ENCODE results near the gene POMP. TPM values are rescaled to one million over a fixed set of nuclear protein-coding genes. Genes with fewer than 3 reads are reported as not detected.
A peak's percentile ranks its signal among the peaks of the same experiment; 100 is the strongest.

POMP gene
- total RNA-seq, 2 donors from 2014 or later, result 10.6 to 39.9 TPM

DNA sequence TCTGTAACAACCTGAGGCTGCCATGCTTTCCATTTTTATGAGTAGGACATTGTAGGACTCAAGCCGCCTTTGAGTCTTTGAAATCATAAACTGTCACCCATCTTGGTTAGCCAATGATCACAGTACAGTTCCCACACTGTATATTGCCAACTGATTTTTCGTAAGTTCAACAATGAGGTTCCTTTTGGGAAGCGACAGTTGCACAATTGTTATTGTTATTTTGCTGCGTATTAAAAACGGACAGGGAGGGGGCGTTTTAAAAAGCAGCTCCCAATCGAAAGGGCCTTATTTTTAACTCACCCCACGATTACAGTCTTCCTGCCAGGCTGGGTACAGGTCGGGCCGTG is 59.2 kb downstream of the POMP start:
- H3K27me3 ChIP-seq, result no peaks in the 10 kb centered on the region
- H3K4me3 ChIP-seq, result peak overlapping the region; percentile 40 to 68
- WGBS, 2 donors, result 5 to 6% methylated on average over 7 to 10 of the region's 10 CpGs
- H3K36me3 ChIP-seq (replicated peaks in 1 of 2; ENCODE audit: insufficient read depth in 1 of 2, low read depth in 2 of 2), result no peaks in the 10 kb centered on the region
- peak overlapping the region; percentile 52 to 90 (median 84) for H3K27ac ChIP-seq
- intact Hi-C loops (cut with DNase I), result no loop called here
- TF ChIP-seq, protein P1, sequence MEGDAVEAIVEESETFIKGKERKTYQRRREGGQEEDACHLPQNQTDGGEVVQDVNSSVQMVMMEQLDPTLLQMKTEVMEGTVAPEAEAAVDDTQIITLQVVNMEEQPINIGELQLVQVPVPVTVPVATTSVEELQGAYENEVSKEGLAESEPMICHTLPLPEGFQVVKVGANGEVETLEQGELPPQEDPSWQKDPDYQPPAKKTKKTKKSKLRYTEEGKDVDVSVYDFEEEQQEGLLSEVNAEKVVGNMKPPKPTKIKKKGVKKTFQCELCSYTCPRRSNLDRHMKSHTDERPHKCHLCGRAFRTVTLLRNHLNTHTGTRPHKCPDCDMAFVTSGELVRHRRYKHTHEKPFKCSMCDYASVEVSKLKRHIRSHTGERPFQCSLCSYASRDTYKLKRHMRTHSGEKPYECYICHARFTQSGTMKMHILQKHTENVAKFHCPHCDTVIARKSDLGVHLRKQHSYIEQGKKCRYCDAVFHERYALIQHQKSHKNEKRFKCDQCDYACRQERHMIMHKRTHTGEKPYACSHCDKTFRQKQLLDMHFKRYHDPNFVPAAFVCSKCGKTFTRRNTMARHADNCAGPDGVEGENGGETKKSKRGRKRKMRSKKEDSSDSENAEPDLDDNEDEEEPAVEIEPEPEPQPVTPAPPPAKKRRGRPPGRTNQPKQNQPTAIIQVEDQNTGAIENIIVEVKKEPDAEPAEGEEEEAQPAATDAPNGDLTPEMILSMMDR (IDR thresholded peaks at IDR 0.05), result no peak
- no peak for TF ChIP-seq POLR2A (IDR thresholded peaks at IDR 0.05)
- peaks cover 18% of the 10 kb centered on the region for H3K4me1 ChIP-seq
- no peaks in the 10 kb centered on the region for H3K9me3 ChIP-seq
- ATAC-seq (peak; percentile 4), DNase-seq (peak in 1 of 4 donors; percentile 48)

DNA sequence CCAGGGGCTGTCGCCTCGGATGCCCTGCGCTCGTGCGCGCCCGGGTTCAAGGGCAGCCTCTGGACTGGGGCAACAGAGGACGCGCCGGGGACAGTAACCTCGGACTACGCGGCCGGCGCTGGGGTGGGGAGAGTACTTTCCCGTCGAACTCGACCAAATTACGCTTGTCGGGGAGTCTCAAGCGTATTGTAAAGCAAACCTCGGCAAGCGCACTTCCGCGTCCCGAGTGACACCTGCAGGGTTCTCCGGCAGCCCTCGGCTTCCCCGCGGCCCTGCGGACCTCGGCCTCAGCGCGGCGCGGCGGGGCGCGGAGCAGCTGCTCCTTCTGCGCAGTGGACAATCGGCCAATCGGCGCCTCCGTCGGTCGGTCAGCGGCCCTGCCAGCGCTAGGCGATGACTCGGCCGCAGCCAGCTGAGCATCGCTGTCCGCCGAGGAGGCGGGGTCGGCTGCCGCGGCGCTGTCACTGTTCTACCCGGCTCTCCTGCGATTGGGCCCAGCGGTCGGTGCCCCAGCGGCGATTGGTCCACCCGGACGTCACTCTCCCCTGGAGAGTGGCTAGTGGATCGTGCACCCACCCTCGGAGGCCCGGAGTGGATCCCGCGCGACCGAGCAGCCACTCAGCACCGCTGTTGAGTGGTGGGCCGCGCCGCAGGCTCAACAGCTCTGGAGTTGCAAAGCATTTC is 59.8 kb downstream of the POMP start, which contains the start of gene SLC46A3:
Gene SLC46A3 (minus strand): TSS at position 428 of the 684 bp plus-strand sequence. CDS start 972 bp downstream, outside the sequence.
- peak; percentile 98 for DNase-seq
- peak; percentile 98 for ATAC-seq
- peak within 1 kb of the TSS; percentile 52 to 90 (median 84) for H3K27ac ChIP-seq
- peaks cover 18% of the 10 kb centered on the region for H3K4me1 ChIP-seq
- intact Hi-C loops (cut with DNase I), result no loop called here
- H3K27me3 ChIP-seq, result no peaks in the 10 kb centered on the region
- peak within 1 kb of the TSS; percentile 40 to 68 for H3K4me3 ChIP-seq
- TF ChIP-seq, protein P1 (IDR thresholded peaks at IDR 0.05), result peak in 3 of 7 experiments; percentile 22 to 31 (median 28)
- peak; percentile 62 to 82 (median 81) for TF ChIP-seq POLR2A (IDR thresholded peaks at IDR 0.05)
- no peaks in the 10 kb centered on the region for H3K9me3 ChIP-seq
- 0 to 1% methylated on average over 8 to 77 of the region's 78 CpGs for WGBS, 2 donors
- H3K36me3 ChIP-seq (replicated peaks in 1 of 2; ENCODE audit: insufficient read depth in 1 of 2, low read depth in 2 of 2), result no peaks in the 10 kb centered on the region

DNA sequence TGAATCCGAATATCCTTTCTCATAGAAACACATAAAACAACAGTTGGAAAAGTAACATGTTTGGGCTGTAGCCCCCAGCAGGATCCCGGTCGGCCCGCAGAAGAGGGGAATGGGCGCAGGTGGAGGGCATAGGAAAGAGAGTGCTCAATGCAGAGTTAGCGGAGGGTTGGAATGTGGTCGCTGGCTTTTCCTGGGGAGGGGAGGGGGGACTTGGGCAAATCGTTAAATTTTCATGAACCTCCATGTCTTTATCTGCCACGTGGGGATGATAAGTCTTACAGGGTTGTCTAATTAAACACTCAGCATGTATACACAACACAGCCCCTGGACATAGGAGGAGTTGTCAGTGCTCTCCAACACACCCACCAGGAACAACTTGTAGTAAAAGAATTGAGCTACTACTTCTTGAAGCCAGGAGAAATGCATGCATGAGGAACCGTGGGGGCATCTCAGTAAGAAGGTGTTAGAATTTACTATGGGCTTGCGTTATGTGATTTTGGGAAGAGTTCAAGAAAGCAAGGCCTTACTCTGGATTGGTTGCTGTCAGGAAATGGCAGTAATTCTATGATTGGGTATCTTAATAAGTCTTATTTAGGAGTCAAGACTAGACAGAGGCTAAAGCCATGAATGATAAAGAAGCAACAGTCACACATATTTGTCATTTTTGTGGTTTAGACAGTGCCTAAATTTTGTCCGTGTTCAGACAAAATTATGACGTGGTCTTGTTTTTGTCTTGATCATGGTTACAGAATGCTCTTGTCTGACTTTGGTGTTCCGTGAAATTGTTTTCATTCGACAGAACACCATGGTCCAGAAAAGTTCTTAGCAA is 60.5 kb downstream of the POMP start:
- H3K4me1 ChIP-seq, result peaks cover 18% of the 10 kb centered on the region
- H3K27ac ChIP-seq, result peak overlapping the region in 2 of 4 donors; percentile 84 to 90
- H3K36me3 ChIP-seq (replicated peaks in 1 of 2; ENCODE audit: insufficient read depth in 1 of 2, low read depth in 2 of 2), result no peaks in the 10 kb centered on the region
- H3K4me3 ChIP-seq, result peak overlapping the region in 1 of 2 donors; percentile 40
- 37 to 43% methylated on average over 15 of the region's 15 CpGs for WGBS, 2 donors
- no peak for TF ChIP-seq POLR2A (IDR thresholded peaks at IDR 0.05)
- TF ChIP-seq, protein P1 (IDR thresholded peaks at IDR 0.05), result no peak
- no peak for DNase-seq
- intact Hi-C loops (cut with DNase I), result no loop called here
- no peak for ATAC-seq
- no peaks in the 10 kb centered on the region for H3K27me3 ChIP-seq
- H3K9me3 ChIP-seq, result no peaks in the 10 kb centered on the region

DNA sequence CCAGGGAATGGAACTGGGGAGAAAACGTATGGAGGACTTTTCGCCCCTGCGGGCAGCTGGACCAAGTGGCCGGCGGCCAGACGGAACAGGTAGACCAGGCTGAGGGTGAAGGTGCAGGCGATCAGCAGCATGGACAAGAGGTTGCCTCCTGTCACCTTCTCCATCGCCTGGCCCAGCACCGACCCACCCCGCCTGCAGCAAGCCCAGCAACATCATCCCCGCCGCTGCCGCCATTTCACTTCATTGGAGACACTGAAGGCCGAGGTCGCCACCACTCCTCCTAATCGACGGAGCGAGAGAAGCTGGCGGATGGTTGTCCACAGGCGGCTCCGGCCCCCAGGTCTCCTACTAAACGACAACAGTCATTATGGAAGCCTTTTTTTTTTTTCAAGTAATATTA is 64.9 kb downstream of the POMP start:
- no peak overlapping the region for H3K4me3 ChIP-seq
- no peaks in the 10 kb centered on the region for H3K4me1 ChIP-seq
- 92 to 95% methylated on average over 19 to 22 of the region's 22 CpGs for WGBS, 2 donors
- ATAC-seq (no peak), DNase-seq (no peak)
- H3K27me3 ChIP-seq, result no peaks in the 10 kb centered on the region
- no peaks in the 10 kb centered on the region for H3K36me3 ChIP-seq (replicated peaks in 1 of 2; ENCODE audit: insufficient read depth in 1 of 2, low read depth in 2 of 2)
- H3K27ac ChIP-seq, result no peak overlapping the region
- TF ChIP-seq POLR2A (IDR thresholded peaks at IDR 0.05), result no peak
- TF ChIP-seq, protein P1 (IDR thresholded peaks at IDR 0.05), result no peak
- intact Hi-C loops (cut with DNase I), result no loop called here
- H3K9me3 ChIP-seq, result no peaks in the 10 kb centered on the region

All from body of pancreas (tissue), 4 donors.